Activated naive CD8-positive, alpha-beta T cell treated with anti-CD3 and anti-CD28 coated beads for 36 hours (primary cell): ENCODE results near the gene PTMA. TPM values are rescaled to one million over a fixed set of nuclear protein-coding genes. Genes with fewer than 3 reads are reported as not detected.
"Not testable (repeated sequence)": the region's sequence is repeated elsewhere in the genome, so short reads cannot be mapped to it uniquely, and the experiment has no call there.

Experiments used
- DNase-seq: peaks from one replicate; pipeline ENCODE4 v3.0.0; 2021
- H3K27ac Mint-ChIP-seq: one replicate; pipeline ENCODE4 v1.8.0; 2022; ENCODE audit warnings: mild to moderate bottlenecking, moderate library complexity, mixed read lengths
- H3K27me3 Mint-ChIP-seq: one replicate; pipeline ENCODE4 v1.8.0; 2022; ENCODE audit warnings: mild to moderate bottlenecking, mixed read lengths
- H3K36me3 Mint-ChIP-seq: one replicate; pipeline ENCODE4 v1.8.0; 2021; ENCODE audit warnings: mild to moderate bottlenecking, mixed read lengths
- H3K4me1 Mint-ChIP-seq: one replicate; pipeline ENCODE4 v1.8.0; 2021; ENCODE audit warnings: mixed read lengths
- H3K4me3 Mint-ChIP-seq: one replicate; pipeline ENCODE4 v1.8.0; 2022; ENCODE audit warnings: mild to moderate bottlenecking, moderate library complexity, mixed read lengths
- H3K9me3 Mint-ChIP-seq: one replicate; pipeline ENCODE4 v1.8.0; 2022; ENCODE audit warnings: mixed read lengths
- total RNA-seq, 2 experiments: library from RNA; stranded (reverse); gene quantifications; one replicate each; pipeline ENCODE4 v1.2.3, GENCODE V29; 2021

The PTMA gene
- total RNA-seq, 2 experiments from 2014 or later = 2,595 to 2,627 TPM

GRCh38 chr2:231701456-231702373 is 6.6 kb upstream of the PTMA start:
- H3K9me3 Mint-ChIP-seq = no peaks in the 10 kb centered on the region
- H3K36me3 Mint-ChIP-seq = peaks cover 2% of the 10 kb centered on the region
- no peak overlapping the region for H3K27ac Mint-ChIP-seq
- H3K4me3 Mint-ChIP-seq = no peak overlapping the region
- DNase-seq = no peak
- H3K27me3 Mint-ChIP-seq = no peaks in the 10 kb centered on the region
- peaks cover 12% of the 10 kb centered on the region for H3K4me1 Mint-ChIP-seq

DNA sequence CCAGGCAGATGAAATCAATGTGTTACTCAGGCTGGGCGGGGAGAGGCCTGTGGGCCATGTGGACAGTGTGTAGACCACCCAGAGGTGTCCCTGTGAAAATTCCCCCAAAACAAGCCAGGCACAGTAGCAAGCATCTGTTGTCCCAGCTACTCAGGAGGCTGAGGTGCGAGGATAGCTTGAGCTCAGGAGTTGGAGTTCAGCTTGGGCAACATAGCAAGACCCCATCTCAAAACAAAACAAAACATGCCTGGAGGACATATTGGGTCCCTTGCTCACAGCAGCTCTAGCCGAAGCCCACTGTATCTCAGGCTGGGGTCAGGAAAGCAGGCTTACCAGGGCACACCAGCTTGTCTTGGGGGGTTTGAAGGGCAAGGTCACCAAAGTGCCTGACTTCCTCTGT is 4.3 kb upstream of the PTMA start:
- Mint-ChIP-seq H3K4me1 (peaks cover 16% of the 10 kb centered on the region), H3K36me3 (peaks cover 7% of the 10 kb centered on the region), H3K4me3 (no peak overlapping the region), H3K27me3 (peaks cover 5% of the 10 kb centered on the region), H3K9me3 (no peaks in the 10 kb centered on the region), H3K27ac (no peak overlapping the region)
- DNase-seq = no peak

- peak overlapping the region; percentile 95 for H3K4me3 Mint-ChIP-seq
- H3K9me3 Mint-ChIP-seq = no peaks in the 10 kb centered on the region
- H3K27me3 Mint-ChIP-seq = peaks cover 12% of the 10 kb centered on the region
- peaks cover 20% of the 10 kb centered on the region for H3K4me1 Mint-ChIP-seq
- peak overlapping the region; percentile 100 for H3K27ac Mint-ChIP-seq
- peaks cover 30% of the 10 kb centered on the region for H3K36me3 Mint-ChIP-seq
- peak; percentile 96 for DNase-seq
Measured at GRCh38 chr2:231706731-231707624, 1.3 kb upstream of the PTMA start.

GRCh38 chr2:231707625-231707926 is 749 bp upstream of the PTMA start:
- no peaks in the 10 kb centered on the region for H3K9me3 Mint-ChIP-seq
- H3K36me3 Mint-ChIP-seq = peaks cover 36% of the 10 kb centered on the region
- peaks cover 12% of the 10 kb centered on the region for H3K27me3 Mint-ChIP-seq
- peak overlapping the region; percentile 100 for H3K27ac Mint-ChIP-seq
- H3K4me3 Mint-ChIP-seq = peak overlapping the region; percentile 95
- H3K4me1 Mint-ChIP-seq = peaks cover 26% of the 10 kb centered on the region
- DNase-seq = peak; percentile 67

DNA sequence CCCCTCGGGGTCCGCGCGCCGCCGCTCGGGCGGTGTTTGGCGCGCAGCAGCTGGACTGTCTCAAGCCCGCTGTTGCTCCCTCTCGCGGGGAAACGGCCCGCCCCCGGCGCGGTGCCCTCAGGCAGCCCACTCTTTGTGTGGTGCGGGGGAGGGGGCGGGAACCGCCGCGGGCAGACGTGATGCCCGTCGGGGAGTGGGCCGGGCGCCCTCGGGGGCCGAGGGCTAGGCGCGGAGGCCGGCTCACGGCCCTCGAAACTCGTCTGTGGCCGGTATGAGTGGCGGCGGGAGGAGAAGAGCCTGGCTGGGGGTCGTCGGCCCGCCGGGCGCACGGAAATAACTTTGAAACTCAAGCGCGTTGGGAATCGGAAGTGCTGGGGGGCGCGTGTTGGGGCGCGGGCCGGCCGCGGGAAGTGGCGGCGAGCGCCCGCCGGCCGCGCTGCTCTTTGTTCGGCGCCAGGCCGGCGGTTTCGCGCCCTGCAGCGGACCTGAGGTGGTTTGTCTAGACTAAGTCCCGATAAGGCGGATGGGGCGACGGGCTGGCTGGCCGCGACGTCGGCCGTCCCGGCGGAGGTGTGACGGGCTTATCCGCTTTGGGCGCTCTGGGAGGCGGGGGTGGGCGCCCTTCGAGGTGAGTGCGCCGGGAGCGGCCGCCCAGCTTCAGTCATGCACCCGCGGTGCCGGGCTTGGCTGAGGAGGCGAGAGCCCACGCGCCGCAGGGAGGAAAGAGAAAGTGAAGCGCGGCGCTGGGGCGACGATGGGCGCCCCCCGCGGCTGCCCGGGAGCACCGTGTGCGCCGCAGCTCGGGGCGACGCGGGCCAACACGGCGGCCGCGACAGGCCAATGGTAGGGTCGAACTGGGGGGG is 679 bp downstream of the PTMA start:
- H3K27me3 Mint-ChIP-seq = peaks cover 12% of the 10 kb centered on the region
- peaks cover 46% of the 10 kb centered on the region for H3K36me3 Mint-ChIP-seq
- peak overlapping the region; percentile 95 for H3K4me3 Mint-ChIP-seq
- peak; percentile 64 for DNase-seq
- H3K27ac Mint-ChIP-seq = peak overlapping the region; percentile 100
- no peaks in the 10 kb centered on the region for H3K9me3 Mint-ChIP-seq
- H3K4me1 Mint-ChIP-seq = peaks cover 35% of the 10 kb centered on the region

- Mint-ChIP-seq H3K27ac (peak overlapping the region; percentile 97), H3K27me3 (peaks cover 12% of the 10 kb centered on the region), H3K9me3 (no peaks in the 10 kb centered on the region), H3K4me1 (peaks cover 41% of the 10 kb centered on the region), H3K4me3 (peak overlapping the region; percentile 90), H3K36me3 (peaks cover 46% of the 10 kb centered on the region)
- DNase-seq = no peak
Measured at GRCh38 chr2:231709636-231709980, 1.3 kb downstream of the PTMA start.

- Mint-ChIP-seq H3K36me3 (peaks cover 46% of the 10 kb centered on the region), H3K27ac (peak overlapping the region; percentile 97), H3K4me1 (peaks cover 41% of the 10 kb centered on the region), H3K27me3 (peaks cover 12% of the 10 kb centered on the region), H3K4me3 (peak overlapping the region; percentile 90), H3K9me3 (no peaks in the 10 kb centered on the region)
- peak; percentile 90 for DNase-seq
Measured at GRCh38 chr2:231709981-231710798, 1.9 kb downstream of the PTMA start.

GRCh38 chr2:231710799-231711676 is 2.7 kb downstream of the PTMA start:
- Mint-ChIP-seq H3K27me3 (peaks cover 12% of the 10 kb centered on the region), H3K27ac (peak overlapping the region; percentile 96), H3K4me3 (peak overlapping the region; percentile 86), H3K36me3 (peaks cover 49% of the 10 kb centered on the region), H3K4me1 (peaks cover 38% of the 10 kb centered on the region), H3K9me3 (no peaks in the 10 kb centered on the region)
- DNase-seq = no peak

- H3K4me1 Mint-ChIP-seq = peaks cover 36% of the 10 kb centered on the region
- H3K4me3 Mint-ChIP-seq = peak overlapping the region; percentile 86
- DNase-seq = peak; percentile 47
- H3K27ac Mint-ChIP-seq = peak overlapping the region; percentile 96
- peaks cover 49% of the 10 kb centered on the region for H3K36me3 Mint-ChIP-seq
- peaks cover 12% of the 10 kb centered on the region for H3K27me3 Mint-ChIP-seq
- no peaks in the 10 kb centered on the region for H3K9me3 Mint-ChIP-seq
Measured at GRCh38 chr2:231711677-231712450, 3.5 kb downstream of the PTMA start.

DNA sequence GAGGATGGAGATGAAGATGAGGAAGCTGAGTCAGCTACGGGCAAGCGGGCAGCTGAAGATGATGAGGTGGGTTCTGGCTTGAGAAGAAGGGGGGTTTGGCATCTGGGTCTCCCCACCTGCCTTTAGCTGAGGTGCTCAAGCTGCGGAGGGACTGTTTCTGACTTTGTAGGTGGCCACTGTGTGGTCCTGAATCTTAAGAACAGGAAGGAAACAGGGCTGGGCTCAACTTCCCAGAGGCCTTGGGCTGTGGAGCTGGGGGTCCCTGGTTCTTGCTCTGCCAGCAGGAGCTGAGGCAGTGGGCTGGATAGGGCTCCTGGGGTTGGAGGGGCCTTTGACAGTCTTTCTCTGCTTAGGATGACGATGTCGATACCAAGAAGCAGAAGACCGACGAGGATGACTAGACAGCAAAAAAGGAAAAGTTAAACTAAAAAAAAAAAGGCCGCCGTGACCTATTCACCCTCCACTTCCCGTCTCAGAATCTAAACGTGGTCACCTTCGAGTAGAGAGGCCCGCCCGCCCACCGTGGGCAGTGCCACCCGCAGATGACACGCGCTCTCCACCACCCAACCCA is 4.2 kb downstream of the PTMA start:
- H3K27ac Mint-ChIP-seq = peak overlapping the region; percentile 96
- DNase-seq = peak; percentile 60
- peaks cover 49% of the 10 kb centered on the region for H3K36me3 Mint-ChIP-seq
- H3K4me1 Mint-ChIP-seq = peaks cover 36% of the 10 kb centered on the region
- H3K4me3 Mint-ChIP-seq = peak overlapping the region; percentile 86
- H3K9me3 Mint-ChIP-seq = not testable (repeated sequence)
- H3K27me3 Mint-ChIP-seq = peaks cover 12% of the 10 kb centered on the region

DNA sequence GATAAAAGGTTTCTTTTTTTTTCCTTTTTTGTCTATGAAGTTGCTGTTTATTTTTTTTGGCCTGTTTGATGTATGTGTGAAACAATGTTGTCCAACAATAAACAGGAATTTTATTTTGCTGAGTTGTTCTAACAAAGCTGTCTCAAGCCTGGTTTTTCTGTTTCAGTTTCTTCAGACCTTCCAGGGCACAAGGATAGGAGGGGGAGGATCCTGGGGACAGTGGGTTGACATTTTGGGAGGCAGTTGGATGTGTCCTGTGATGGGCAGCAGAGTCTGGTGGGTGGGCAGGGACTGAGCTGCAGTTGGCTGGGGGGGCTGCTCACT is 5.0 kb downstream of the PTMA start:
- DNase-seq, H3K9me3 Mint-ChIP-seq, H3K27me3 Mint-ChIP-seq: not testable (repeated sequence)
- peak overlapping the region; percentile 73 for H3K4me3 Mint-ChIP-seq
- H3K4me1 Mint-ChIP-seq = peaks cover 33% of the 10 kb centered on the region
- H3K36me3 Mint-ChIP-seq = peaks cover 47% of the 10 kb centered on the region
- H3K27ac Mint-ChIP-seq = peak overlapping the region; percentile 97

GRCh38 chr2:231713730-231714638 is 5.7 kb downstream of the PTMA start:
- Mint-ChIP-seq H3K27ac (peak overlapping the region; percentile 97), H3K9me3 (peaks cover 1% of the 10 kb centered on the region), H3K4me1 (peaks cover 32% of the 10 kb centered on the region), H3K27me3 (peaks cover 7% of the 10 kb centered on the region), H3K36me3 (peaks cover 44% of the 10 kb centered on the region), H3K4me3 (peak overlapping the region; percentile 73)
- peak; percentile 89 for DNase-seq
